Rectal smooth muscle tissue (tissue), 1 donor: Measurements from ENCODE around the gene ARFGAP1.
"Not testable (repeated sequence)": the region's sequence is repeated elsewhere in the genome, so short reads cannot be mapped to it uniquely, and the experiment has no call there.

Experiments used
- H3K27ac ChIP-seq: one replicate; pipeline ENCODE4 v1.7.0; 2013; ENCODE audit warnings: low read depth, low read length, inconsistent platforms
- H3K27me3 ChIP-seq: one replicate; pipeline ENCODE4 v1.7.0; 2013; ENCODE audit warnings: low read length; ENCODE audit not compliant: control insufficient read depth, insufficient read depth
- H3K36me3 ChIP-seq: one replicate; pipeline ENCODE4 v1.7.0; 2013; ENCODE audit warnings: low read length; ENCODE audit not compliant: control insufficient read depth, insufficient read depth
- H3K4me1 ChIP-seq: one replicate; pipeline ENCODE4 v1.7.0; 2013; ENCODE audit warnings: low read length; ENCODE audit not compliant: control insufficient read depth, insufficient read depth
- H3K4me3 ChIP-seq: one replicate; pipeline ENCODE4 v1.7.0; 2013; ENCODE audit warnings: low read length
- H3K9ac ChIP-seq: one replicate; pipeline ENCODE4 v1.7.0; 2013; ENCODE audit warnings: low read length

The ARFGAP1 gene

GRCh38 chr20:63329331-63330083 lies 56.9 kb downstream of the ARFGAP1 start:
- Histone ChIP-seq H3K27ac (no peak overlapping the region), H3K9ac (no peak overlapping the region), H3K4me1 (no peaks in the 10 kb centered on the region), H3K36me3 (no peaks in the 10 kb centered on the region), H3K4me3 (no peak overlapping the region), H3K27me3 (peaks cover 3% of the 10 kb centered on the region)

- H3K9ac ChIP-seq: no peak overlapping the region
- no peaks in the 10 kb centered on the region for H3K4me1 ChIP-seq
- no peak overlapping the region for H3K4me3 ChIP-seq
- peaks cover 3% of the 10 kb centered on the region for H3K27me3 ChIP-seq
- H3K36me3 ChIP-seq: no peaks in the 10 kb centered on the region
- no peak overlapping the region for H3K27ac ChIP-seq
These were observed 57.6 kb downstream of the ARFGAP1 start for GRCh38 chr20:63330084-63330760.

- no peak overlapping the region for H3K27ac ChIP-seq
- H3K36me3 ChIP-seq: no peaks in the 10 kb centered on the region
- peaks cover 3% of the 10 kb centered on the region for H3K27me3 ChIP-seq
- no peak overlapping the region for H3K9ac ChIP-seq
- no peaks in the 10 kb centered on the region for H3K4me1 ChIP-seq
- no peak overlapping the region for H3K4me3 ChIP-seq
These were observed 58.3 kb downstream of the ARFGAP1 start for GRCh38 chr20:63330940-63331339.

- Histone ChIP-seq H3K4me3 (no peak overlapping the region), H3K27me3 (peaks cover 6% of the 10 kb centered on the region), H3K4me1 (no peaks in the 10 kb centered on the region), H3K9ac (no peak overlapping the region), H3K36me3 (no peaks in the 10 kb centered on the region), H3K27ac (no peak overlapping the region)
These were observed 59.3 kb downstream of the ARFGAP1 start for GRCh38 chr20:63331741-63332400.

- no peaks in the 10 kb centered on the region for H3K36me3 ChIP-seq
- H3K4me1 ChIP-seq: no peaks in the 10 kb centered on the region
- peaks cover 6% of the 10 kb centered on the region for H3K27me3 ChIP-seq
- no peak overlapping the region for H3K4me3 ChIP-seq
- H3K9ac ChIP-seq: no peak overlapping the region
- no peak overlapping the region for H3K27ac ChIP-seq
These were observed 60.1 kb downstream of the ARFGAP1 start for GRCh38 chr20:63332488-63333240.

GRCh38 chr20:63333241-63333836 lies 60.7 kb downstream of the ARFGAP1 start:
- Histone ChIP-seq H3K27ac (no peak overlapping the region), H3K36me3 (no peaks in the 10 kb centered on the region), H3K4me1 (no peaks in the 10 kb centered on the region), H3K27me3 (peaks cover 6% of the 10 kb centered on the region), H3K9ac (no peak overlapping the region), H3K4me3 (no peak overlapping the region)

- no peak overlapping the region for H3K27ac ChIP-seq
- H3K9ac ChIP-seq: no peak overlapping the region
- no peaks in the 10 kb centered on the region for H3K4me1 ChIP-seq
- H3K36me3 ChIP-seq: no peaks in the 10 kb centered on the region
- no peak overlapping the region for H3K4me3 ChIP-seq
- H3K27me3 ChIP-seq: peaks cover 6% of the 10 kb centered on the region
These were observed 61.7 kb downstream of the ARFGAP1 start for GRCh38 chr20:63334356-63334755.

GRCh38 chr20:63335060-63335459 lies 62.4 kb downstream of the ARFGAP1 start:
- H3K27ac ChIP-seq, H3K27me3 ChIP-seq, H3K9ac ChIP-seq, H3K4me3 ChIP-seq, H3K36me3 ChIP-seq, H3K4me1 ChIP-seq: not testable (repeated sequence)

- H3K27me3 ChIP-seq: peaks cover 6% of the 10 kb centered on the region
- no peak overlapping the region for H3K4me3 ChIP-seq
- no peak overlapping the region for H3K9ac ChIP-seq
- no peak overlapping the region for H3K27ac ChIP-seq
- H3K36me3 ChIP-seq: no peaks in the 10 kb centered on the region
- no peaks in the 10 kb centered on the region for H3K4me1 ChIP-seq
These were observed 63.1 kb downstream of the ARFGAP1 start for GRCh38 chr20:63335711-63336110.

GRCh38 chr20:63336232-63336752 lies 63.7 kb downstream of the ARFGAP1 start:
- Histone ChIP-seq H3K27ac (no peak overlapping the region), H3K36me3 (no peaks in the 10 kb centered on the region), H3K4me1 (no peaks in the 10 kb centered on the region), H3K4me3 (no peak overlapping the region), H3K27me3 (peaks cover 6% of the 10 kb centered on the region), H3K9ac (no peak overlapping the region)

GRCh38 chr20:63337786-63338420 lies 65.3 kb downstream of the ARFGAP1 start:
- Histone ChIP-seq H3K27me3 (peaks cover 6% of the 10 kb centered on the region), H3K9ac (no peak overlapping the region), H3K4me1 (no peaks in the 10 kb centered on the region), H3K36me3 (no peaks in the 10 kb centered on the region), H3K4me3 (no peak overlapping the region), H3K27ac (no peak overlapping the region)
